K562 (cell line): ENCODE data around the gene SH3PXD2B. TPM values are rescaled to one million over a fixed set of nuclear protein-coding genes. Genes with fewer than 3 reads are reported as not detected.

Experiments used
- CUX1 ChIP-seq: fragments of 200-800 bp; sonication (Bioruptor generic); IDR thresholded peaks from 2 replicates; pipeline ENCODE4 v1.6.1; 2016; ENCODE audit warnings: missing genetic modification characterization, missing compliant biosample characterization
- DNMT1 ChIP-seq: fragments of 450-650 bp; IDR thresholded peaks from 2 replicates; pipeline ENCODE4 v1.6.1; 2016; ENCODE audit warnings: antibody characterized with exemption, mild to moderate bottlenecking
- EGR1 ChIP-seq: fragments of 450-650 bp; conservative IDR thresholded peaks from 2 replicates; pipeline ENCODE4 v1.6.1; 2017; ENCODE audit warnings: mild to moderate bottlenecking
- KLF1 ChIP-seq: fragments of 450-650 bp; IDR thresholded peaks from 2 replicates; pipeline ENCODE4 v1.6.1; 2016; ENCODE audit warnings: missing genetic modification characterization, missing compliant biosample characterization
- KLF6 ChIP-seq: fragments of 250-450 bp; sonication (Bioruptor Pico); IDR thresholded peaks from 2 replicates; pipeline ENCODE4 v1.4.0; 2020; ENCODE audit warnings: mild to moderate bottlenecking, moderate library complexity, borderline replicate concordance
- NR2C1 ChIP-seq, 2 experiments: fragments of 450-650 bp; IDR thresholded peaks; 2 replicates each; pipeline ENCODE4 v1.6.1; 2017; ENCODE audit warnings: mild to moderate bottlenecking in 2 of 2, antibody characterized with exemption in 1 of 2, inconsistent platforms in 1 of 2, missing compliant biosample characterization in 1 of 2, missing genetic modification characterization in 1 of 2
- RBM14 ChIP-seq: fragments of 200-400 bp; formaldehyde crosslinking; IDR thresholded peaks from 2 replicates; pipeline ENCODE4 v1.6.1; 2018; ENCODE audit warnings: low read depth, mild to moderate bottlenecking, low read length, moderate library complexity, borderline replicate concordance; ENCODE audit not compliant: insufficient read depth
- SMARCB1 ChIP-seq: IDR thresholded peaks from 2 replicates; pipeline ENCODE4 v1.6.1; 2011; ENCODE audit warnings: improper control_type of control experiment, low read depth; ENCODE audit not compliant: insufficient read length
- SPI1 ChIP-seq: IDR thresholded peaks from 2 replicates; pipeline ENCODE4 v1.6.1; 2011; ENCODE audit warnings: low read depth, low read length, control low read depth, borderline replicate concordance
- SRF ChIP-seq, 2 experiments: fragments of 250-450, 450-650 bp in 1 of 2; sonication (Bioruptor Pico) in 1 of 2; sonication (generic) in 1 of 2; formaldehyde crosslinking; IDR thresholded peaks; 2 replicates each; pipeline versions ENCODE4 v1.5.0 to v1.5.1; 2020 to 2022; ENCODE audit warnings: mild to moderate bottlenecking in 1 of 2, missing genetic modification reagents in 1 of 2
- ZNF583 ChIP-seq: fragments of 250-450 bp; sonication (Bioruptor Pico); IDR thresholded peaks from 2 replicates; pipeline ENCODE4 v1.4.0; 2020
- polyA plus RNA-seq, 8 experiments: library from polyadenylated mRNA; depleted of rRNA in 4 of 8; stranded (reverse) in 5 of 8; unstranded in 3 of 8; fragments of >200 nt; fragmentation: Nextera tagmentation in 2 of 8; fragmentation: Illumina TruSeq in 1 of 8; extraction: Ambion mirVana in 2 of 8; extraction: Trizol in 1 of 8; gene quantifications; 2 replicates each; pipeline versions ENCODE4 v1.2.1 to v1.2.3, GENCODE V29; 2011 to 2014; ENCODE audit warnings: inconsistent platforms in 1 of 8, missing spikeins in 1 of 8
- total RNA-seq, 7 experiments: library from RNA; depleted of rRNA in 6 of 7; stranded (reverse); fragments of >200 nt in 6 of 7; fragmentation: Illumina TruSeq in 2 of 7; extraction: Trizol in 2 of 7; gene quantifications; 2 replicates each; pipeline versions ENCODE4 v1.2.1 to v1.2.3, GENCODE V29; 2011 to 2021; ENCODE audit warnings: low replicate concordance in 1 of 7
- TF ChIP-seq, protein P1 (sequence below): sonication (generic); formaldehyde crosslinking; IDR thresholded peaks from 2 replicates; pipeline ENCODE4 v1.8.0; 2023; ENCODE audit warnings: missing genetic modification reagents, mild to moderate bottlenecking, borderline replicate concordance
- TF ChIP-seq, protein P2 (sequence below), 3 experiments: fragments of 200-800 bp in 1 of 3; fragments of 250-450 bp in 1 of 3; fragments of 450-650 bp in 1 of 3; sonication (Bioruptor Pico) in 1 of 3; sonication (Bioruptor generic) in 1 of 3; formaldehyde crosslinking in 1 of 3; IDR thresholded peaks; 2 replicates each; pipeline versions ENCODE4 v1.6.1 to v1.8.0; 2016 to 2022; ENCODE audit warnings: mild to moderate bottlenecking in 2 of 3, missing genetic modification characterization in 2 of 3, missing compliant biosample characterization in 1 of 3, moderate library complexity in 1 of 3

Gene SH3PXD2B
- total and polyA plus RNA-seq, 9 of the 15 experiments (the other 6 are each of a cell fraction or from before 2014, with no cell fraction given), result 0.04 to 0.66 (median 0.19) TPM

DNA sequence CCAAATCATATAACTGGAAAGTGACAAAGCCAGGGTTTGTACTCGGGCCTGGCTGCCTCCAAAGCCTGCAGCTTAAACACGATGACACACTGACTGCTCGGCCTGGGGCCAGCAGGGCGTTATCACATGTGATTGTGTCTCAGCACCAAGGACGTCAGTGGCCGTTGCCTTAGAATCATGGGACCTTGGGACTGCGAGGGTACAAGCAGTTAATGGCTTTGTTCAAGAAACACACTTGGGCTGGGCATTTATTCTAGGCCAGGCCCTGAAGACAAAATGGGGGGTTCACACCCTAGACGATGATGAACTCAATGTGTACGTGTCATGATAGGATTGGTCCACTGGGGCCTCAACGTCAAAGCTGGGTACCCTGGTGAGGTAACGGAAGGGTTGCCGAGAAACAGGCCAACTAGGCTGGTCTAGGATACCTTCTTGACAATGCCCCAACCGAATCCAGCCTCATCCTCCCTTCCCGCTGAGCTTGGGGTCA, 13.0 kb downstream of the SH3PXD2B start (continued):
- TF ChIP-seq CUX1 (CRISPR knock-in tag), result peak; percentile 82
- TF ChIP-seq EGR1, result no peak
- TF ChIP-seq, protein P1, sequence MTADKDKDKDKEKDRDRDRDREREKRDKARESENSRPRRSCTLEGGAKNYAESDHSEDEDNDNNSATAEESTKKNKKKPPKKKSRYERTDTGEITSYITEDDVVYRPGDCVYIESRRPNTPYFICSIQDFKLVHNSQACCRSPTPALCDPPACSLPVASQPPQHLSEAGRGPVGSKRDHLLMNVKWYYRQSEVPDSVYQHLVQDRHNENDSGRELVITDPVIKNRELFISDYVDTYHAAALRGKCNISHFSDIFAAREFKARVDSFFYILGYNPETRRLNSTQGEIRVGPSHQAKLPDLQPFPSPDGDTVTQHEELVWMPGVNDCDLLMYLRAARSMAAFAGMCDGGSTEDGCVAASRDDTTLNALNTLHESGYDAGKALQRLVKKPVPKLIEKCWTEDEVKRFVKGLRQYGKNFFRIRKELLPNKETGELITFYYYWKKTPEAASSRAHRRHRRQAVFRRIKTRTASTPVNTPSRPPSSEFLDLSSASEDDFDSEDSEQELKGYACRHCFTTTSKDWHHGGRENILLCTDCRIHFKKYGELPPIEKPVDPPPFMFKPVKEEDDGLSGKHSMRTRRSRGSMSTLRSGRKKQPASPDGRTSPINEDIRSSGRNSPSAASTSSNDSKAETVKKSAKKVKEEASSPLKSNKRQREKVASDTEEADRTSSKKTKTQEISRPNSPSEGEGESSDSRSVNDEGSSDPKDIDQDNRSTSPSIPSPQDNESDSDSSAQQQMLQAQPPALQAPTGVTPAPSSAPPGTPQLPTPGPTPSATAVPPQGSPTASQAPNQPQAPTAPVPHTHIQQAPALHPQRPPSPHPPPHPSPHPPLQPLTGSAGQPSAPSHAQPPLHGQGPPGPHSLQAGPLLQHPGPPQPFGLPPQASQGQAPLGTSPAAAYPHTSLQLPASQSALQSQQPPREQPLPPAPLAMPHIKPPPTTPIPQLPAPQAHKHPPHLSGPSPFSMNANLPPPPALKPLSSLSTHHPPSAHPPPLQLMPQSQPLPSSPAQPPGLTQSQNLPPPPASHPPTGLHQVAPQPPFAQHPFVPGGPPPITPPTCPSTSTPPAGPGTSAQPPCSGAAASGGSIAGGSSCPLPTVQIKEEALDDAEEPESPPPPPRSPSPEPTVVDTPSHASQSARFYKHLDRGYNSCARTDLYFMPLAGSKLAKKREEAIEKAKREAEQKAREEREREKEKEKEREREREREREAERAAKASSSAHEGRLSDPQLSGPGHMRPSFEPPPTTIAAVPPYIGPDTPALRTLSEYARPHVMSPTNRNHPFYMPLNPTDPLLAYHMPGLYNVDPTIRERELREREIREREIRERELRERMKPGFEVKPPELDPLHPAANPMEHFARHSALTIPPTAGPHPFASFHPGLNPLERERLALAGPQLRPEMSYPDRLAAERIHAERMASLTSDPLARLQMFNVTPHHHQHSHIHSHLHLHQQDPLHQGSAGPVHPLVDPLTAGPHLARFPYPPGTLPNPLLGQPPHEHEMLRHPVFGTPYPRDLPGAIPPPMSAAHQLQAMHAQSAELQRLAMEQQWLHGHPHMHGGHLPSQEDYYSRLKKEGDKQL (CRISPR knock-in tag), result no peak
- no peak for TF ChIP-seq KLF1 (tag)
- TF ChIP-seq, protein P2, sequence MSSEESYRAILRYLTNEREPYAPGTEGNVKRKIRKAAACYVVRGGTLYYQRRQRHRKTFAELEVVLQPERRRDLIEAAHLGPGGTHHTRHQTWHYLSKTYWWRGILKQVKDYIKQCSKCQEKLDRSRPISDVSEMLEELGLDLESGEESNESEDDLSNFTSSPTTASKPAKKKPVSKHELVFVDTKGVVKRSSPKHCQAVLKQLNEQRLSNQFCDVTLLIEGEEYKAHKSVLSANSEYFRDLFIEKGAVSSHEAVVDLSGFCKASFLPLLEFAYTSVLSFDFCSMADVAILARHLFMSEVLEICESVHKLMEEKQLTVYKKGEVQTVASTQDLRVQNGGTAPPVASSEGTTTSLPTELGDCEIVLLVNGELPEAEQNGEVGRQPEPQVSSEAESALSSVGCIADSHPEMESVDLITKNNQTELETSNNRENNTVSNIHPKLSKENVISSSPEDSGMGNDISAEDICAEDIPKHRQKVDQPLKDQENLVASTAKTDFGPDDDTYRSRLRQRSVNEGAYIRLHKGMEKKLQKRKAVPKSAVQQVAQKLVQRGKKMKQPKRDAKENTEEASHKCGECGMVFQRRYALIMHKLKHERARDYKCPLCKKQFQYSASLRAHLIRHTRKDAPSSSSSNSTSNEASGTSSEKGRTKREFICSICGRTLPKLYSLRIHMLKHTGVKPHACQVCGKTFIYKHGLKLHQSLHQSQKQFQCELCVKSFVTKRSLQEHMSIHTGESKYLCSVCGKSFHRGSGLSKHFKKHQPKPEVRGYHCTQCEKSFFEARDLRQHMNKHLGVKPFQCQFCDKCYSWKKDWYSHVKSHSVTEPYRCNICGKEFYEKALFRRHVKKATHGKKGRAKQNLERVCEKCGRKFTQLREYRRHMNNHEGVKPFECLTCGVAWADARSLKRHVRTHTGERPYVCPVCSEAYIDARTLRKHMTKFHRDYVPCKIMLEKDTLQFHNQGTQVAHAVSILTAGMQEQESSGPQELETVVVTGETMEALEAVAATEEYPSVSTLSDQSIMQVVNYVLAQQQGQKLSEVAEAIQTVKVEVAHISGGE (CRISPR knock-in tag; IDR thresholded peaks at IDR 0.05), result peak in 1 of 3 experiments; percentile 63; a peak in 2 of 6 replicates
- TF ChIP-seq NR2C1 (IDR thresholded peaks at IDR 0.05), result no peak
- peak; percentile 31; the same call in 1 of the 2 replicates for TF ChIP-seq NR2C1 (tag; IDR thresholded peaks at IDR 0.05)
- TF ChIP-seq RBM14, result no peak
- no peak for TF ChIP-seq KLF6
- no peak for TF ChIP-seq SRF (CRISPR knock-in tag; IDR thresholded peaks at IDR 0.05)
- no peak for TF ChIP-seq SPI1
- no peak for TF ChIP-seq DNMT1
- no peak for TF ChIP-seq SMARCB1
- 0 out of 2 replicates have a peak, but pooled peaks have one; percentile 53 for TF ChIP-seq ZNF583 (CRISPR knock-in tag)
